ENCODE results near the gene SCN5A.

GRCh38 chr3:38626171-38626570 is 23.3 kb downstream of the SCN5A start:
- TF ChIP-seq SP1 (IDR thresholded peaks at IDR 0.05) (no peak), ZNF384 (IDR thresholded peaks at IDR 0.05) (no peak), PKNOX1 (IDR thresholded peaks at IDR 0.05) (no peak), LEF1 (IDR thresholded peaks at IDR 0.05; ENCODE audit: borderline replicate concordance) (no peak), CTBP1 (IDR thresholded peaks at IDR 0.05; ENCODE audit: borderline replicate concordance) (no peak), SUZ12 (IDR thresholded peaks at IDR 0.05) (no peak), FOXK2 (IDR thresholded peaks at IDR 0.05) (no peak), L3MBTL2 (conservative IDR thresholded peaks at IDR 0.05) (no peak), FOXM1 (IDR thresholded peaks at IDR 0.05; ENCODE audit: borderline replicate concordance) (no peak), NFRKB (IDR thresholded peaks at IDR 0.05) (no peak), ARNT (IDR thresholded peaks at IDR 0.05) (no peak), TARDBP (IDR thresholded peaks at IDR 0.05) (no peak), ELF4 (IDR thresholded peaks at IDR 0.05) (no peak), BHLHE40 (IDR thresholded peaks at IDR 0.05; ENCODE audit: borderline replicate concordance) (no peak)

Data from HEK293T (cell line).